GM21381 (cell line): ENCODE results near the gene CNTNAP2.
"Not testable (repeated sequence)": the region's sequence is repeated elsewhere in the genome, so short reads cannot be mapped to it uniquely, and the experiment has no call there.

ENCODE experiments used
- ATAC-seq: cut with Tn5 transposase; IDR thresholded peaks from one replicate; pipeline ENCODE4 v1.9.1; 2021; ENCODE audit warnings: mild to moderate bottlenecking, moderate library complexity; ENCODE audit not compliant: unreplicated experiment

The CNTNAP2 gene

GRCh38 chr7:147586110-147586509, 1469.5 kb downstream of the CNTNAP2 start:
- no peak for ATAC-seq

GRCh38 chr7:147586526-147586925, 1469.9 kb downstream of the CNTNAP2 start:
- no peak for ATAC-seq

GRCh38 chr7:147593271-147594057, 1476.9 kb downstream of the CNTNAP2 start:
- ATAC-seq, result no peak

- no peak for ATAC-seq
Observed at GRCh38 chr7:147595042-147595441, 1478.4 kb downstream of the CNTNAP2 start.

GRCh38 chr7:147598687-147599086, 1482.1 kb downstream of the CNTNAP2 start:
- ATAC-seq, result not testable (repeated sequence)

GRCh38 chr7:147605323-147605722, 1488.7 kb downstream of the CNTNAP2 start:
- ATAC-seq, result no peak

GRCh38 chr7:147607157-147607800, 1490.7 kb downstream of the CNTNAP2 start:
- no peak for ATAC-seq

- no peak for ATAC-seq
Observed at GRCh38 chr7:147611431-147611830, 1494.8 kb downstream of the CNTNAP2 start.

GRCh38 chr7:147635288-147635687, 1518.7 kb downstream of the CNTNAP2 start:
- no peak for ATAC-seq

GRCh38 chr7:147636553-147636952, 1520.0 kb downstream of the CNTNAP2 start:
- no peak for ATAC-seq

- no peak for ATAC-seq
Observed at GRCh38 chr7:147638566-147638965, 1522.0 kb downstream of the CNTNAP2 start.

GRCh38 chr7:147639037-147639436, 1522.4 kb downstream of the CNTNAP2 start:
- no peak for ATAC-seq

GRCh38 chr7:147639751-147640150, 1523.2 kb downstream of the CNTNAP2 start:
- ATAC-seq, result no peak

GRCh38 chr7:147640821-147641220, 1524.2 kb downstream of the CNTNAP2 start:
- no peak for ATAC-seq

GRCh38 chr7:147646568-147646967, 1530.0 kb downstream of the CNTNAP2 start:
- no peak for ATAC-seq

- no peak for ATAC-seq
Observed at GRCh38 chr7:147650991-147651390, 1534.4 kb downstream of the CNTNAP2 start.

GRCh38 chr7:147651601-147652000, 1535.0 kb downstream of the CNTNAP2 start:
- no peak for ATAC-seq

- ATAC-seq, result no peak
Observed at GRCh38 chr7:147653456-147653855, 1536.9 kb downstream of the CNTNAP2 start.

- ATAC-seq, result no peak
Observed at GRCh38 chr7:147658392-147658967, 1541.9 kb downstream of the CNTNAP2 start.

GRCh38 chr7:147659036-147659995, 1542.7 kb downstream of the CNTNAP2 start:
- no peak for ATAC-seq

GRCh38 chr7:147664541-147664940, 1547.9 kb downstream of the CNTNAP2 start:
- no peak for ATAC-seq
